HepG2 (cell line): ENCODE data around the gene XPC. TPM values are rescaled to one million over a fixed set of nuclear protein-coding genes. Genes with fewer than 3 reads are reported as not detected.

Experiments used
- ATAC-seq: fragments of 200-7000 bp; cut with Tn5 transposase; 3 replicates; pipeline ENCODE4 v1.9.1; 2020; ENCODE audit warnings: mild to moderate bottlenecking, moderate library complexity
- BruUV-seq: library from RNA; stranded (reverse); fragments of 400-500 nt; replicated peaks from 2 replicates; lab custom pipeline; 2021; lab: Mats Ljungman, UMichigan
- CTCF ChIA-PET: fragments of 300-600 bp; formaldehyde crosslinking; extraction: SDS; loops from one replicate; lab custom pipeline; 2021; ENCODE audit warnings: low total read pairs, inconsistent platforms, low intra/inter-chr PET ratio; lab: Yijun Ruan, JAX
- POLR2A ChIA-PET: fragments of 350-600 bp; sonication (Branson Sonifier 250); formaldehyde crosslinking; loops from one replicate; lab custom pipeline; 2020; ENCODE audit warnings: antibody characterized with exemption, inconsistent platforms; lab: Yijun Ruan, JAX
- DNase-seq: peaks from one replicate; pipeline ENCODE4 v3.0.0-alpha.2; 2015; ENCODE audit warnings: low spot score
- FAIRE-seq: peaks from 3 replicates; lab custom pipeline; 2011; peaks lifted over from hg19 to GRCh38; lab: Jason Lieb, UNC
- H2AFZ ChIP-seq: one replicate; pipeline ENCODE4 v1.6.1; 2011; ENCODE audit warnings: low read length, inconsistent platforms
- H3K27ac ChIP-seq: fragments of 300-600 bp; 3 replicates; pipeline ENCODE4 v1.8.0; 2011; ENCODE audit warnings: mixed run types, mild to moderate bottlenecking, mixed read lengths, low read length, inconsistent platforms; ENCODE audit not compliant: insufficient read depth; ENCODE audit errors: extremely low read length
- H3K27me3 ChIP-seq, 2 experiments: fragments of 200-600 bp in 1 of 2; 2 replicates in 1 of 2; 3 replicates in 1 of 2; pipeline versions ENCODE4 v1.6.0 to v1.8.0; 2011; ENCODE audit warnings: low read length in 2 of 2, mild to moderate bottlenecking in 2 of 2, moderate library complexity in 2 of 2, inconsistent platforms in 1 of 2; ENCODE audit not compliant: insufficient read depth in 2 of 2, control insufficient read depth in 1 of 2
- H3K36me3 ChIP-seq, 2 experiments: fragments of 200-600 bp in 1 of 2; replicated peaks in 1 of 2; 2 replicates in 1 of 2; 3 replicates in 1 of 2; pipeline versions ENCODE4 v1.5.1 to v1.8.0; 2011; ENCODE audit warnings: low read length in 2 of 2, inconsistent platforms in 1 of 2; ENCODE audit not compliant: insufficient read depth in 2 of 2, control insufficient read depth in 1 of 2
- H3K4me1 ChIP-seq: 2 replicates; pipeline ENCODE4 v1.5.1; 2012; ENCODE audit warnings: low read length, inconsistent platforms; ENCODE audit not compliant: insufficient read depth
- H3K4me2 ChIP-seq: 2 replicates; pipeline ENCODE4 v1.6.0; 2011; ENCODE audit warnings: low read depth, low read length, inconsistent platforms
- H3K4me3 ChIP-seq, 3 experiments: fragments of 200-600 bp in 1 of 3; sonication (generic), shearing (Covaris generic) in 1 of 3; replicated peaks in 1 of 3; 2 replicates each; pipeline ENCODE4 v1.5.1; 2011 to 2016; ENCODE audit warnings: low read length in 3 of 3, inconsistent platforms in 2 of 3, low read depth in 2 of 3, mild to moderate bottlenecking in 2 of 3, control low read depth in 1 of 3, mixed read lengths in 1 of 3; ENCODE audit not compliant: insufficient read depth in 1 of 3
- H3K79me2 ChIP-seq: one replicate; pipeline ENCODE4 v1.6.1; 2011; ENCODE audit warnings: low read length, inconsistent platforms; ENCODE audit not compliant: insufficient read depth
- H3K9ac ChIP-seq: 2 replicates; pipeline ENCODE4 v1.6.0; 2011; ENCODE audit warnings: mild to moderate bottlenecking, low read depth, low read length, inconsistent platforms; ENCODE audit not compliant: insufficient read depth
- H3K9me3 ChIP-seq: 2 replicates; pipeline ENCODE4 v1.5.1; 2012; ENCODE audit warnings: mild to moderate bottlenecking, low read length
- H4K20me1 ChIP-seq: 2 replicates; pipeline ENCODE4 v1.6.0; 2011; ENCODE audit warnings: inconsistent platforms, mild to moderate bottlenecking, low read length, moderate library complexity; ENCODE audit not compliant: insufficient read depth
- DDIT3 ChIP-seq: sonication (generic); formaldehyde crosslinking; IDR thresholded peaks from 2 replicates; pipeline ENCODE4 v1.4.0; 2020; ENCODE audit warnings: mild to moderate bottlenecking, missing genetic modification reagents
- HDAC2 ChIP-seq: sonication (generic); formaldehyde crosslinking; IDR thresholded peaks from 2 replicates; pipeline ENCODE4 v1.4.0; 2020; ENCODE audit warnings: missing genetic modification reagents
- HNRNPL ChIP-seq: fragments of 200-400 bp; formaldehyde crosslinking; IDR thresholded peaks from 2 replicates; pipeline ENCODE4 v1.6.1; 2017; ENCODE audit warnings: mild to moderate bottlenecking, low read depth, low read length
- JARID2 ChIP-seq: sonication (generic); formaldehyde crosslinking; IDR thresholded peaks from 2 replicates; pipeline ENCODE4 v1.8.1; 2023; ENCODE audit warnings: missing genetic modification reagents, inconsistent platforms; ENCODE audit not compliant: insufficient replicate concordance
- KDM3A ChIP-seq: IDR thresholded peaks from 2 replicates; pipeline ENCODE4 v1.6.1; 2018; ENCODE audit warnings: low read depth, missing compliant biosample characterization
- MYNN ChIP-seq: sonication (generic); formaldehyde crosslinking; IDR thresholded peaks from 2 replicates; pipeline ENCODE4 v1.4.0; 2020; ENCODE audit warnings: mild to moderate bottlenecking, low read depth, missing genetic modification reagents
- PAWR ChIP-seq: sonication (generic); formaldehyde crosslinking; IDR thresholded peaks from 2 replicates; pipeline ENCODE4 v1.4.0; 2020; ENCODE audit warnings: missing genetic modification reagents, mild to moderate bottlenecking, borderline replicate concordance
- PAXIP1 ChIP-seq: sonication (generic); formaldehyde crosslinking; conservative IDR thresholded peaks from 2 replicates; pipeline ENCODE4 v1.4.0; 2020; ENCODE audit warnings: mild to moderate bottlenecking, missing genetic modification reagents, moderate library complexity
- PHB2 ChIP-seq: fragments of 450-650 bp; IDR thresholded peaks from 2 replicates; pipeline ENCODE4 v1.6.1; 2018; ENCODE audit not compliant: partially characterized antibody
- ZNF362 ChIP-seq: sonication (generic); formaldehyde crosslinking; IDR thresholded peaks from 2 replicates; pipeline ENCODE4 v1.4.0; 2020; ENCODE audit warnings: missing genetic modification reagents, mild to moderate bottlenecking, borderline replicate concordance
- ZNF614 ChIP-seq: IDR thresholded peaks from 2 replicates; pipeline ENCODE4 v1.6.1; 2018; ENCODE audit warnings: missing biosample characterization, missing genetic modification reagents, inconsistent platforms, borderline replicate concordance
- WGBS: methylation state at CpG from one replicate; pipeline ENCODE4 v1.1.6; 2017; ENCODE audit warnings: low lambda C conversion rate; 5-methylcytosine and 5-hydroxymethylcytosine counted together
- in situ Hi-C: cut with HindIII; loops from 2 replicates; pipeline ENCODE4 v1.10.0; 2017; ENCODE audit warnings: low pct_unique_long_range_greater_than_20kb; ENCODE audit not compliant: extremely low pct_ligation_motif_present
- intact Hi-C: fragments of 100-400 bp; cut with micrococcal nuclease; formaldehyde crosslinking; loops from one replicate; pipeline ENCODE4 v1.10.0; 2022; ENCODE audit not compliant: unreplicated experiment
- polyA plus RNA-seq, 8 experiments: library from polyadenylated mRNA; depleted of rRNA in 3 of 8; stranded (reverse) in 7 of 8; unstranded in 1 of 8; fragments of >200 nt; fragmentation: Illumina TruSeq in 4 of 8; extraction: Trizol in 4 of 8; gene quantifications; 2 replicates each; pipeline versions ENCODE4 v1.2.1 to v1.2.3, GENCODE V29; 2011 to 2016; ENCODE audit warnings: low read depth in 4 of 8, missing spikeins in 1 of 8, mixed read lengths in 1 of 8; ENCODE audit not compliant: insufficient read depth in 1 of 8
- total RNA-seq, 5 experiments: library from RNA; depleted of rRNA; stranded (reverse); fragments of >200 nt; fragmentation: Illumina TruSeq; extraction: Trizol; gene quantifications; 2 replicates each; pipeline ENCODE4 v1.2.3, GENCODE V29; 2016; ENCODE audit warnings: low read depth in 1 of 5
- TF ChIP-seq, protein P1 (sequence below): IDR thresholded peaks from 2 replicates; pipeline ENCODE4 v1.6.1; 2016; ENCODE audit warnings: missing compliant biosample characterization, missing genetic modification reagents, borderline replicate concordance

Gene XPC
- total and polyA plus RNA-seq, 2 of the 13 experiments (the other 11 are each of a cell fraction or from before 2014, with no cell fraction given): 9.4 to 24.1 TPM

DNA sequence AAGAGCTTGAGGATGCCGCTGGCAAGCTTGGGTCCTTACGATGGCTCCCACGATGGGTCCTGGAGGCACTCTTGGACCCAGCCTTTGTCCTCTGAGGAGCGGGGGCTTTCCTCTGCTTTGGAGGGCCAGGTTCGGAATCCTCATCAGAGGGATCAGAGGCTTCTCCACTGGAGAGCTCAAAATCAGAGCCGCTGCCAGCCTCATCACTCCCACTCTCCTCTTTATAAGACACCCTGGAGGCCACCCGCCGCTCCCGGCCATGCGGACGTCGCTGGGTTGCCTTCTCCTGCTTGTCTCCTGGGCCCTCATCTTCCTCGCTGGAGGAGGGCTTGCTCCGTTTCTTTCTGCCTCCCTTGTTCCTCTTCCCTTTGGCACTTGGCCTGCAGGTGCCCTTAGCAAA, 20.0 kb downstream of the XPC start:
- DNase-seq: no peak
- Histone ChIP-seq H3K9me3 (peaks cover 8% of the 10 kb centered on the region), H3K27ac (no peak overlapping the region), H3K27me3 (no peaks in the 10 kb centered on the region), H3K4me1 (no peaks in the 10 kb centered on the region), H3K36me3 (peaks cover 24 to 86% of the 10 kb centered on the region in 2 experiments), H3K9ac (no peak overlapping the region), H4K20me1 (peaks cover 2% of the 10 kb centered on the region; the same call in 1 of the 2 replicates), H3K4me2 (no peak overlapping the region), H3K79me2 (no peaks in the 10 kb centered on the region), H2AFZ (no peak overlapping the region), H3K4me3 (no peak overlapping the region)
- ChIA-PET CTCF (no interaction called here), POLR2A (no interaction called here)
- BruUV-seq: no TSS peak
- FAIRE-seq: no peak
- intact Hi-C loops: no loop called here
- 94% methylated on average over 14 of the region's 14 CpGs for WGBS
- in situ Hi-C loops: no loop called here
- ATAC-seq: no peak
- no peak for TF ChIP-seq HDAC2 (CRISPR knock-in tag)
- TF ChIP-seq DDIT3: no peak
- no peak for TF ChIP-seq KDM3A (CRISPR knock-in tag)
- TF ChIP-seq PAWR (CRISPR knock-in tag): no peak
- TF ChIP-seq JARID2 (CRISPR knock-in tag): no peak
- no peak for TF ChIP-seq ZNF614 (CRISPR knock-in tag)
- TF ChIP-seq, protein P1, sequence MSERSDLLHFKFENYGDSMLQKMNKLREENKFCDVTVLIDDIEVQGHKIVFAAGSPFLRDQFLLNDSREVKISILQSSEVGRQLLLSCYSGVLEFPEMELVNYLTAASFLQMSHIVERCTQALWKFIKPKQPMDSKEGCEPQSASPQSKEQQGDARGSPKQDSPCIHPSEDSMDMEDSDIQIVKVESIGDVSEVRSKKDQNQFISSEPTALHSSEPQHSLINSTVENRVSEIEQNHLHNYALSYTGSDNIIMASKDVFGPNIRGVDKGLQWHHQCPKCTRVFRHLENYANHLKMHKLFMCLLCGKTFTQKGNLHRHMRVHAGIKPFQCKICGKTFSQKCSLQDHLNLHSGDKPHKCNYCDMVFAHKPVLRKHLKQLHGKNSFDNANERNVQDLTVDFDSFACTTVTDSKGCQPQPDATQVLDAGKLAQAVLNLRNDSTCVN (CRISPR knock-in tag): no peak
- TF ChIP-seq MYNN (CRISPR knock-in tag): no peak
- no peak for TF ChIP-seq PHB2
- no peak for TF ChIP-seq ZNF362 (CRISPR knock-in tag)
- no peak for TF ChIP-seq HNRNPL
- TF ChIP-seq PAXIP1 (CRISPR knock-in tag): no peak
